ENCODE measurements around the gene SBK1.
"Not testable (repeated sequence)": the region's sequence is repeated elsewhere in the genome, so short reads cannot be mapped to it uniquely, and the experiment has no call there.

Gene SBK1

DNA sequence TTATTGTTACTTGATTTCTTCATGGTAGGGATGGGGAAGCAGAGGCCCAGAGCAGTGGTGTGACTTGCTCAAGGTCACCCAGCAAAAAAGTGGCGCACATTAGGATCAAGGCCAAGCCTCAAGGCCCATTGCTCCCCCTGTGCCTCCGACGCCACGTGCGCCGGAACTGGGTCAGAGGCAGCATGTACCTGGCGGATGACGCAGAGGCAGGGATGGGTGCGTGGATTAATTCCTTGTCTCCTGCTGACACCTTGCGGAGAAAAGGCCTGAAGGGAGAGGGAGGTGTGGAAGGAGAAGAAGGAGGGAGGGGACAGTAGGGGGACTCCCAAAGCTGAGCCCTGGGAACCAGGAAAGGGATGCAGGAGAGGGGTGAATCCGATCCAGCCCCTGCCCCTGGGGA, 18.5 kb downstream of the SBK1 start:
- DNase-seq, result no peak

DNA sequence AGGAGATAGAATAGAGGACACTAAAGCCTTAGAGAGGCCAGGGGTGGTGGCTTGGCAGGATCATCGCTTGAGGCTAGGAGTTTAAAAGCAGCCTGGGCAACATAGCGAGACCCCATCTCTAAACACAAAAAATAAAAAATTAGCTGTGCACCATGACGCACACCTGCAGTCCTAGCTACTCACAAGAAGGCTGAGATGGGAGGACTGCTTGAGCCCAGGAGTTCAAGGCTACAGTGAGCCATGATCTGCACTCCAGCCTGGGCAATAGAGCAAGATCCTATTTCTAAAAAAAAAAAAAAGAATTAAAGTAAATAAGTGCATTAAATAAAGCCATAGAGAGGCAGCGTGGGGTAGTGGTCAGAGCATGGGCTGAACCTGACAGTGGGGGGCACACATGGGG, 19.1 kb downstream of the SBK1 start:
- DNase-seq, result no peak

DNA sequence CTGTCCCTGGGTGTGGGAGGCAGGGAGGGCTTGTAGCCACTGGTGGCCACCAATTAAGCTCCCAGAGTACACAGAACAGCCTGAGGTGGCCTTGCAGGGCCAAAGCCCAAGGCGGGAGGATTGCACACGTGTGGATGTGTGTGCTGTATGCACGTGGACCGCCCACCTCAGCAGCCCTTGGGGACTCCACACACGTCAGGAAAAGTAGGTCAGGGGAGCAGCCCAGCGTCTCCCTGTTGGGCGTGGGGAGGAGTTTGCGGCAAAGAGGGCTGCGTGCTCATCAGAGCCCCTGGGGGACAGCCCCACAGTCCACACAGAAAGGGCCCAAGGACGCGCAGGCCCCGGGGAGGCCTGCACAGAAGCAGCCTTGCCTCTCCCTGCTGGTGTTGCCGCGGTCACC, 19.6 kb downstream of the SBK1 start:
- no peak for DNase-seq

DNA sequence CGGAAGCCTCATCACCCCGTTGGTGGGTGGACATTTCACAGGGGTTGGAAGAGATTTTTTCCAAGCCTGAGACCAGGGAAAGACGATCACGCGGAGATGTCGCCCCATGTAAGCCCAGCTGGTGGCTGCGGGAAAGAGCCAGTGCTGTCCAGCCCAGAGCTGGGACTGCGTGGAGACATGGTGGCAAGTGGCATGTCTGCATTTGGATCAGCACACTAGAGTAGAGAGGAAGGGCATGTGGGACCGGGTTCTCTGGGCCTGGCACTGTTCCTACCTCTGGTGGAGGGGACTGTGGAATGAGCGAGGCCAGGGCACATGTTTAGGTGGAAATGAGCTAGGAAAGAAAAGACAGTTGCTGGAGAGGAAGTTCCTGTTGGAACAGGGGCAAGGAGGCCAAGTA, 20.0 kb downstream of the SBK1 start:
- no peak for DNase-seq

DNA sequence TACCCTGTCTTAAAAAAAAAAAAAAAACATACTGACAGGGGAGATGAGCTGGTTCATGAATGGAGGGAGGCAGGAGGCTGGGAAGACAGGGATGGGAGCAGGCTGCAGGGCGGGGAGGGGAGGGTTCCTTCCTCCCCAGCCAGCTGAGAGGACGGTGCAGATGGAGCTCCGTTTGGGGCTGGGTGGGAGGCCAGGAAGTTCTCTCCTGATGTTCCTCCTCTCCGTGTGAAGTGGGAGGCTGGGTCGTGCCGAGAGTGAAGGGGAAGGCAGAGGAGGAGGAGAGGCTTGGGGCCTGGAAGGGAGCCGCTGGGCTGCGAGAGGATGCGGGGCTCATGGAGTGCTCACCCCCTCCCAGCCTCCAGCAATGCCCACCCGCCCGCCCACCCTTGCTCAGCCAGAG, 21.3 kb downstream of the SBK1 start:
- no peak for DNase-seq

DNA sequence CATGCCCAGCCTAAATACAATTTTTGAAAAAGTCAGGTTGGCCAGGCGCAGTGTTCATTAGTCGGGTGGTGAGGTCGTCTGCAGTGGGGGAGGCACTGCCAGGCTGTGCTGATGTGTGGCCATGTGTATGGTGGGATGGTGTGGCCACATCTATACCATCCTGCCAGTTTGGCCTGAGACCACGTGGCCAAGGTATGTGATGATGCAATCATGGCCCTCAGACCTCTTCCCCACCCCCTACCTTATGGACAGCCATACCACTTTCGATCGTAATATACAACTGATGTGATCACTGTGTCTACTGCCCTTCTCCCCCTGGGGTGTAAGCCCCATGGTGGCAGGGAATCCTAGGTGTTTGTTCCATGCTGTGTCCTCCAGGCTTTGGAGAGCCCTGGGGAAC, 23.7 kb downstream of the SBK1 start:
- DNase-seq, result no peak

DNA sequence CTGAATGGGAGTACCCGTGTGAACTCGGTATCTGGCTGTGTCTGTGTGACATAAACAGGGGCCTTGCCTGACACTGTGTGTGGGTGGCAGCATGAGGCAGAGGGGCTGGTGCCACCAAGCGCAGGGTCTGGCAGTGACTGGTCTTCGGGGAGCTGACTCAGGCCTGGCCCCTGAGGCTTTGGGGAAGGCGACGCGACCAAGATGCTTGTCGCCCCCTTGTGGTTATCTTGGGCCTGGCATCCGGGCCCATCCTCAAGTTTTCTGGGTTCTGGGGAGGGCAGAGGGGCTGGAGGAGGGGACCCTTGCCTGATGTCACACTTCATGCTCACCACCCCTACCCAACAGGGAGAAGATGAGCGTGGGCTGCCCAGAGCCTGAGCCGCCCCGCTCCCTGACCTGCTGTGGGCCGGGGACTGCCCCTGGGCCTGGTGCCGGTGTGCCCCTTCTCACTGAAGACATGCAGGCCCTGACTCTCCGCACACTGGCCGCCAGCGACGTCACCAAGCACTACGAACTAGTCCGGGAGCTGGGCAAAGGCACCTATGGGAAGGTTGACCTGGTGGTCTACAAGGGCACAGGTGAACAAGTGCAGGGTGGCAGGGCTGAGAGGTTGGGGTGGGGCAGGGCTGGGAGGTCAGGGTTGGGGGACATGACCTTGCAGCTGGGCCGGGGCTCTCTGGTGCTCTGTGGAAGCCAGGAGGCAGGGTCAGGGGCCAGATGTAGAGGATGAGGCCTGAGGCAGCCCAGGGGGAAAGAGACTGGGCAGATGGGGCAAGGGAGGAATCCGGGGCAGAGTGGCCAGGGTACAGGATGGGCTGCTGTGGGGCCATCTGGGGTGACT, 24.9 kb downstream of the SBK1 start:
- DNase-seq, result peak; percentile 30

DNA sequence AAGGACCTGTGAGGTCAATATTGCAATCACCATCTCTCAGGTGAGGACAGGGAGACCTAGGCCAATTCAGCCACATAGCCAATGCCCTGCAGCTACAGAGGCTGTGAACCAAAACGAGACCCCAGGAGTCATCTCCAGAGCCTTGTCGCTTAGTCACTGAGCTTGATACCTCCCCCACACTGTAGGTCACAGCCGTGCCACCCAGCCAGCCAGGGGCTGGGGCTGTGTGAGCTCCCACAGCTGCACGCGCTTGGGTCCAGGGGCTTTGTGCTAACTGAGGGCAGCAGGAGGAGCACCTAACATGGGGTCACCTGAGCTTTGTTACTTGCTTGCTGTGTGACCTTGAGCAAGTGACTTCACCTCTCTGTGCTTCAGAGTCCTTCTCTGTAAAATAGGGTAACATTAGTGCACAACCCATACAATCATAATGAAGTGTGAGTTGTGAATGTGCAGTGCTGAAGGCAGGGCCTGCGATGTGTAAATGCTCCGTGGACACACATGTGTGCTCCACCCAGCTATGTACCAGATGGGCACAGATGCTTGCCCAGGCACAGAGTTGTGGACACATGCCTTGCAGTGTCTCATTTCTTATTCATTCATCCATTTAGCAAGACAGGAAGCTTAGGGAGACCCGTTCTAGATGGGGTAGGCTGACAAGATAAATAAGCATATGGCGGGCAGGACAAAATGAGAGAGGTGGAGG, 25.9 kb downstream of the SBK1 start:
- DNase-seq, result no peak

DNA sequence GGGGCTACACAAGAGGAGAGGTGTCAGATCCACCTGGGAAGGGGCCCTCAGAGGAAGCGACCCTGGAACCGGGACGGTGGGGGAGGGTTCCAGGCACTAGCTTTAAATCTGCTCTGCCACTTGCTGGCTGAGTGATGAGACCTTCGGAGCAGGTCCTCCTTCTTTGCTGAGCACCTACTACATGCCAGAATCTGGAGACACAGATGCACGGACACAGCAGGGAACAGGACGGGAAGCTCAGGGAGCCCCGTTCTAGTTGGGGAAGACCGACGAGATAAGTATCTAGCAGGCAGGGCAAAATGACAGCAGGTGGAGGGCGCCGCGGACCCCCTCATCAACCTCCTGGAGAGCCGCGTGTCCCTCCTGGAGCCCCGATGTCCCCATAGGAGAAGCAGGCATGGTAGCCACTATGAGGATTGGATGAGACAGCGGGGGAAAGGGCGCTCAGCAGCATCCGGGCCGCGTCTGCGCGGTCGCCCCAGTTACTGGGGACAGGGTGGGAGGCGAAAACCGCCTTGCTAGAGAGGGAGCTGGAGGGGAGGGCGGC, 27.2 kb downstream of the SBK1 start:
- no peak for DNase-seq

DNA sequence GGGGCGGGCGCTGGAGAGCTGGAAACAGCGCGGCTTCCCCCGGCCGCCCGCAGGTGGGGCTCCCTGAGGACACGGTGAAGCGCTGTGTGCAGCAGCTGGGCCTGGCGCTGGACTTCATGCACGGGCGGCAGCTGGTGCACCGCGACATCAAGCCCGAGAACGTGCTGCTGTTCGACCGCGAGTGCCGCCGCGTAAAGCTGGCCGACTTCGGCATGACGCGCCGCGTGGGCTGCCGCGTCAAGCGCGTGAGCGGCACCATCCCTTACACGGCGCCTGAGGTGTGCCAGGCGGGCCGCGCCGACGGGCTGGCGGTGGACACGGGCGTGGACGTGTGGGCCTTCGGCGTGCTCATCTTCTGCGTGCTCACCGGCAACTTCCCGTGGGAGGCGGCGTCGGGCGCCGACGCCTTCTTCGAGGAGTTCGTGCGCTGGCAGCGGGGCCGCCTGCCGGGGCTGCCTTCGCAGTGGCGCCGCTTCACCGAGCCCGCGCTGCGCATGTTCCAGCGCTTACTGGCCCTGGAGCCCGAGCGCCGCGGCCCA, 27.8 kb downstream of the SBK1 start:
- DNase-seq, result no peak

DNA sequence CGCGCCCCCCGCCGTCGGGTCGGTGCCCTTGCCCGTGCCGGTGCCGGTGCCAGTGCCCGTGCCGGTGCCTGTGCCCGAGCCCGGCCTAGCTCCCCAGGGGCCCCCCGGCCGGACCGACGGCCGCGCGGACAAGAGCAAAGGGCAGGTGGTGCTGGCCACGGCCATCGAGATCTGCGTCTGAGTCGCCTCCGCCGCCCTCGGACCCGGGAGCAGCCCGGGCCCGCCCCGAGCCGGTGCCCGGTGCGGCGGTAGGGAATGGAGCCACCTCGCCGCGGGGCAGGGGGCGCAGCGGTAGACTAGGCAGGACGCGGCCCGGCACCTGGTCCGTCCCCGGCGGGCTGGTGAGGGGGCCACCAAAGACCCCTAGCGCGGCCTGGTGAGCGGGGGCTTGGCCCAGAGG, 28.4 kb downstream of the SBK1 start:
- no peak for DNase-seq

DNA sequence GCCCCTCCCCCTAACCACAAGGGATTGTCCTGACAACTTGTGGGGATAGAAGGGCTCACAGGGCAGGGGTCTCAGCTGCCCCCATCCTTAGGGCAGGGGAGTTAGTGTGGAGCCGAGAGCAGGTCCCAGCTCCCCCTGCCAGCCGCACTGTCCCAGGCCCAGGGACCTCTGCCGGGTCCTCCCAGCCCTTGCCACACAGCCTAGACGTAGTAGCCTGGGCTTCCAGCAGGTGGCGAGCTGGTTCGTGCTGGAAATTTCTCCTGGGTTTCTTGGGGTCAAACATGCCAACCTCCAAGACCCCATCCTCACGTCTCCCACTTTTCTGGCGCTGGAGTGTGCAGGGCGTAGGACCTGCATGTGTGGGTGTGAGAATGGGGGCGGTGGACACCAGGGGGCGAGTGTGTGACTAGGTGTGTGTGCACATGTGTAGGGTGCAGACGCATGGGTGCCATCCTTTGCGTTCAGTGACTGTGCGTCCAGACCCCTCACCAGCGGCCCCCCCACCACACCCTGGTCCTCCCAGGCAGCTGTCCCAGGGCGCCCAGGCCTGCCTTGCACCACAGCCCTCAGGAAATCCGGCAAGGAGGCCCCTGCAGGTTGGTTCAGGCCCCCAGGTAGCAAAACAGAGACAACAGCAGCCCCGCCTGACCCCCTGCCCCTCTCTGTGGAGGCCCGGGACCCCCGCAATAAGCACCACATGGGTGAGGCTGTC, 29.5 kb downstream of the SBK1 start:
- no peak for DNase-seq

DNA sequence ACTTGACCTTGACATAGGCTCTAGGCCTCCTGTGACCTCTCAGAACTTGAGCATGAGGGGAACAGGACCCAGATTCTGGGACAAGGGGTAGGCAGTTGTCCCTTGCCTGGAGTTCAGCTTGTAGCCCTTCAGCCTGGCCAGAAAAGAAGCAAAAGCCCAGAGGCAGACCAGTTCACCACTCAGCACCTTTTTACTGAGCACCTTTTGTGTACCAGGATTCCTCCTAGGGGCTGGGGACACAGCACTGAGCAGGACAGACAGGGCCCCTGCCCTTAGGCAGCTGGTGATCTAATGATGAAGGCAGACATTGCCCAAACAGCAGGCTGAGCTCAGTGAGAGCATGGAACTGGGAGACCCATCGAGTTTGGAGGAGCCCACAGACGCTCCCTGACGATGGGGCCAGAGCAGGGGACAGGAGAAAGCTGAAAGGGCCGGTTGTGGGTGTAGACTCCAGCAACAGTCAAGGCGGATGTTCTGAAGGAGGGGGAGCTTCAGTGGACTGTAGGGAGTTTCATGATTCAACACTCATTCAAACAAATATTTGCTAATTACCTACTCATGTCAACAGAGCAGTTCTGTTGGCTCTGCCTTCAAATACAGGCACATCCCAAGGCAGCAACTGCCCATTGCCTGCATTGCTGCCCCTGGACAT, 32.0 kb downstream of the SBK1 start:
- DNase-seq, result no peak

DNA sequence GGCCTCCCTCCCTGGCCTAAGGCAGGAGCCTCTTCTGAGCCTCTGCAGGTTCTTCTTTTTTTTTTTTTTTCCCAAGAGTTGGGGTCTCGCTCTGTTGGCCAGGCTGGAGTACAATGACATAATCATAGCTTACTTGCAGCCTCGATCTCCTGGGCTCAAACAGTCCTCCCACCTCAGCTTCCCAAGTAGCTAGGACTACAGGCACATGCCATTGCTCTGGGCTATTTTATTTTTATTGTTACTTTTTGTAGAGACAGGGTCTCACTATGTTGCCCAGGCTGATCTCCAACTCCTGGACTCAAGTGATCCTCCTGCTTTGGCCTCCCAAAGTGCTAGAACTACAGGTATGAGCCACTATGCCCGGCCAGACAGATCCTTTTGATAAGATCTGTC, 32.6 kb downstream of the SBK1 start:
- DNase-seq, result no peak

DNA sequence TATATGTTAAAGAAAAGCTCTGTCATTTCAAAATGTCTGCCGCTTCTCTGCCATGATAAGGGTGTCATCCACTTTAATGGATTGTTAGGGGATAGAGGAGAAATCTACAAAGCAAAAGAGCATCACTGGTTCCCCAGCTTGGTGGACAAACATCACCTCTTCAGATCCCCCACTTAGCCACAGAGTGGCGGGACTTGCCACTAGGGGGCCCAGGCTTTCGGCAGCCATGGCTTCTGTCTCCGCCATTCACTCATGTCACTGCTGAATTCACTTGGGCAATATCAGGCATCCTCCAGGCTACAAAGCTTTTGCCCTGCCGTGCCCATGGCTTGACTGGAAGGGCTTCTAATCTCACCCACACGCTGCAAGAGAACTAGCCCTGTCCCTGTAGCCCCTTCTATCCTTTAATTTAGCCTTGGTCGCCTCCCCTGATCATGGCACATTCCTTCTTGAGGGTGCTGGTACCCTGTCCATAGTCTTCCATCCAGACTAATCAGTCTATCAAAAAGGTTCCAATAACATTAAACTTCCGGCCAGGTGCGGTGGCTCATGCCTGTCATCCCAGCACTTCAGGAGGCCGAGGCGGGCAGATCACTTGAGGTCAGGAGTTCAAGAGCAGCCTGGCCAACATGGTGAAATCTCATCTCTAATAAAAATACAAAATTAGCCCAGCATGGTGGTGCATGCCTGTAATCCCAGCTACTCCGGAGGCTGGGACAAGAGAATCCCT, 34.7 kb downstream of the SBK1 start:
- no peak for DNase-seq

DNA sequence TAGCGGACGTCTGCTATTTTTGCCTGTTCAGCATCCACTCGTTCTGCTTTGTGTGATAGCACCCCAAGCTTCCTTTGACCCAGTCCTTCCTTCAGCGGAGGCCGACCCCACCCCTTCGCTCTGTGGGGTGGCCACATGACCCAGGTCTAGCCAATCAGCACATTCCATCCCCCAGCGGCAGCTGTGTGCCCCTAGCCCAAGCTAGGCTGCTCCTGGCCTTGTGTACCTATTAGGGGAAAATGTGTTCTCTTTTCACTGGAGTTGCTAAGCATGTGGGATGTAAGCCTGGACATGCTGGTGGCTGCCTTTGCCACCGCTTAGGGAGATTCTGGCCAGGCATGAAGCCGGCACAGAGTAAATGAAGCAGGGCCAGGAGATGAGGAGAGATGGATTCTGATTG, 37.9 kb downstream of the SBK1 start:
- not testable (repeated sequence) for DNase-seq

DNA sequence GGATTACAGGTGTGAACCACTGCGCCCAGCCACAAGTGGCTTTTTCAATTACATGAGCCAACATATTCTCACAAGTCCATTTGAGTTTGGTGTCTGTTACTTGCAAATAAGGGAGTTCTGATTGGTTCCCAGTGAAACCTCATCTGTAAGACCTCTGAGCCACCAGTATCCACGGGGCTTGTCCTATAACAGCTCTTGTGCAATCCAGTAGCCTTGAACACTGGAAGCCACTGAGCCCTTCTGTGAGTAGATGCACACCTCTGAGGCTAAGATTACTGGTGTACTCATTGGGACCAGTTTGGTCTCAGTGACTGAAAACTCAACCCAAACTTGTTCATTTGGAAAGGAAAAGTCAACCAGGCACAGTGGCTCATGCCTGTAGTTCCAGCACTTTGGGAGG, 38.7 kb downstream of the SBK1 start:
- DNase-seq, result not testable (repeated sequence)

DNA sequence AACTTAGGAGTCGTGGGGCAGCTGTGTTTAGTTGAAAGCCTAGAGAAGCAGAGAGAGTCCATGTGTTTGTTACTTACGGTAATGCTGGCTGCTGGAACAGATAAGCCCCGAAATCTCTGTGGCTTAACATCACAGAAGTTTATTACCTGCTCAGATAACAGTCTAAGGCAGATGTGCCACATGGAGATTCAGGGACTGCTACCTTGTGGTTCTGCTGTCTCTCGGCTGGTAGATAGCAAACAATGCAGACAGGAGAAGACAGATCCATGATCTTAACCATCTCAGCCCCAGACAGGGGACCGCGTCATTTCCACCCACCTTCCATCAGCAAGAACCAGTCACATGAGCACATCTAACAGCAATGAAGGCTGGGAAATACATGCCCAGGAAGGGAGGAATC, 40.3 kb downstream of the SBK1 start:
- not testable (repeated sequence) for DNase-seq

DNA sequence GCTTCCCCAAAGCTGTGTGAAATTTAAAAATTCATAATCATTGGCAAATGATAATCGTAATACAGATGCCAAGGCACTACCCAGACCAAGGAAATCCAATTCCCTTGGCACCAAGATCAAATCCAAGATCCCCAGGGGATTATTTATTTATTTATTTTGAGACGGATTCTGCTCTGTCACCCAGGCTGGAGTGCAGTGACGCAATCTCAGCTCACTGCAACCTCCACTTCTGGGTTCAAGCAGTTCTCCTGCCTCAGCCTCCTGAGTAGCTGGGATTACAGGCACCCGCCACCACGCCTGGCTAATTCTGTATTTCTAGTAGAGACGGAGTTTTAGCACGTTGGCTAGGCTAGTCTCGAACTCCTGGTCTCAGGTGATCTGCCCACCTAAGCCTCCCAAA, 43.4 kb downstream of the SBK1 start:
- DNase-seq, result not testable (repeated sequence)

DNA sequence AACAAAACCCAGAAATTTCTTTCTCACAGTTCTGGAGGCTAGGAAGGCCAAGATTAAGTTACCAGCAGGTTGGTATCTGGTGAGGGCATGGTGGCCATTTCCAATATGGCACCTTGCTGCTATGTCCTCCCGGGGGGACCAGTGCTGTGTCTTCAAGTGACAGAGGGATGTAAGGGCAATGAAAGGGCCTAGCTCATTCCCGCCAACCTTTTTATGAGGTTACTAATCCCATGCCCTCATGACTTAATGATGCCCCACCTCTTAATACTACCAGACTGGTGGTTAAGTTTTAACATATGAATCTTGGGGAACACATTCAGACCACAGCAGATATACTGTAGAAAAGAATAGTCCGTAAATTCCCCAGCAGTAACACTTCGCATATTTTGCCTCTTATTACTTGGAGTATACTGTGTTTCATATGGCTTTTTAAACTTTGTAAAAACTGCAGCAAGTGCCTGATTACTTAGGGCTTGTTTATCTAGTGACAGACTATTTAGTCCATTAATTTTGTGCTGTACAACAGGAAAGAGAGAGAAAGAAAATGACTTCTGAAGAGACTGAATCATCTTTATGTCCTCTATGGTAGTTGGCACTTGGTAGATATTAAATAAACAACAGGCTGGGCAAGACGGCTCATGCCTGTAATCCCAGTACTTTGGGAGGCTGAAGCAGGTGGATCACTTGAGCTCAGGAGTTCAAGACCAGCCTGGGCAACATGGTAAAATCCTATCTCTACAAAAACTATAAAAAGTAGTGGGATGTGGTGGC, 44.8 kb downstream of the SBK1 start:
- DNase-seq, result not testable (repeated sequence)

DNA sequence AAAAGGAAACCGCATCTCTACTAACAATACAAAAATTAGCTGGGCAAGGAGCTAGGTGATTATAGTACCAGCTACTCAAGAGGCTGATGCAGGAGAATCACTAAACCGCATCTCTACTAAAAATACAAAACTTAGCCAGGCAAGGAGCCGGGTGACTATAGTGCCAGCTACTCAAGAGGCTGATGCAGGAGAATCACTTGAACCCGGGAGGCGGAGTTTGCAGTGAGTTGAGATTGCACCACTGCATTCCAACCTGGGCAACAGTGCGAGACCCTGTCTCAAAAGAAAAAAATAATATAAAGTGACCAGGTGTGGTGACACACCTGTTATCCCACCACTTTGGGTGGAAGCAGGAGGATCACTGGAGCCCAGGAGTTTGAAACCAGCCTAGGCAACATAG, 45.9 kb downstream of the SBK1 start:
- DNase-seq, result not testable (repeated sequence)
